HG02588 (cell line): ENCODE data around the gene RFX8.
"Not testable (repeated sequence)": the region's sequence is repeated elsewhere in the genome, so short reads cannot be mapped to it uniquely, and the experiment has no call there.

ENCODE experiments used
- ATAC-seq: cut with Tn5 transposase; IDR thresholded peaks from one replicate; pipeline ENCODE4 v1.9.1; 2021; ENCODE audit warnings: mild to moderate bottlenecking, moderate library complexity; ENCODE audit not compliant: unreplicated experiment

RFX8 gene

GRCh38 chr2:101486994-101487393 lies 12.1 kb upstream of the RFX8 start:
- no peak for ATAC-seq

GRCh38 chr2:101486258-101486701 lies 11.4 kb upstream of the RFX8 start:
- no peak for ATAC-seq

GRCh38 chr2:101485856-101486255 lies 10.9 kb upstream of the RFX8 start:
- ATAC-seq = no peak

- ATAC-seq = no peak
Observed at GRCh38 chr2:101480764-101481163, 5.9 kb upstream of the RFX8 start.

GRCh38 chr2:101479810-101480209 lies 4.9 kb upstream of the RFX8 start:
- ATAC-seq = no peak

GRCh38 chr2:101479328-101479727 lies 4.4 kb upstream of the RFX8 start:
- no peak for ATAC-seq

GRCh38 chr2:101478181-101479001 lies 3.5 kb upstream of the RFX8 start:
- no peak for ATAC-seq

GRCh38 chr2:101477556-101477955 lies 2.6 kb upstream of the RFX8 start:
- ATAC-seq = no peak

GRCh38 chr2:101476605-101477208 lies 1.8 kb upstream of the RFX8 start:
- ATAC-seq = no peak

- ATAC-seq = no peak
Observed at GRCh38 chr2:101473911-101474701, 806 bp downstream of the RFX8 start.

GRCh38 chr2:101473591-101473910 lies 1.4 kb downstream of the RFX8 start:
- no peak for ATAC-seq

GRCh38 chr2:101469863-101470262 lies 5.0 kb downstream of the RFX8 start:
- ATAC-seq = no peak

- no peak for ATAC-seq
Observed at GRCh38 chr2:101467306-101467705, 7.6 kb downstream of the RFX8 start.

GRCh38 chr2:101466426-101466825 lies 8.5 kb downstream of the RFX8 start:
- no peak for ATAC-seq

GRCh38 chr2:101464841-101465240 lies 10.1 kb downstream of the RFX8 start:
- ATAC-seq = no peak

- ATAC-seq = no peak
Observed at GRCh38 chr2:101463911-101464641, 10.8 kb downstream of the RFX8 start.

GRCh38 chr2:101463421-101463820 lies 11.5 kb downstream of the RFX8 start:
- no peak for ATAC-seq

GRCh38 chr2:101461381-101461780 lies 13.5 kb downstream of the RFX8 start:
- ATAC-seq = no peak

- ATAC-seq = not testable (repeated sequence)
Observed at GRCh38 chr2:101454408-101454807, 20.5 kb downstream of the RFX8 start.

- ATAC-seq = no peak
Observed at GRCh38 chr2:101450965-101451364, 23.9 kb downstream of the RFX8 start.

GRCh38 chr2:101446869-101447268 lies 28.0 kb downstream of the RFX8 start:
- no peak for ATAC-seq
